ENCODE measurements around the gene MTUS2.

Gene MTUS2

GRCh38 chr13:28877408-28877807, 57.3 kb downstream of the MTUS2 start:
- Histone ChIP-seq H3K27me3 (ENCODE audit: control insufficient read depth, low read length) (no peaks in the 10 kb centered on the region), H3K4me2 (ENCODE audit: low read length) (no peak overlapping the region), H3K9me3 (ENCODE audit: control insufficient read depth, insufficient read depth, low read length) (peaks cover 5% of the 10 kb centered on the region; the same call in 1 of the 2 replicates), H3K4me1 (ENCODE audit: control insufficient read depth, low read length) (no peaks in the 10 kb centered on the region), H3K79me2 (ENCODE audit: control insufficient read depth, low read length) (no peaks in the 10 kb centered on the region), H3K36me3 (ENCODE audit: control insufficient read depth, low read length) (no peaks in the 10 kb centered on the region), H3K4me3 (ENCODE audit: low read length) (no peak overlapping the region), H4K20me1 (ENCODE audit: control insufficient read depth, insufficient read depth, low read depth, low read length) (no peaks in the 10 kb centered on the region), H3K9me2 (replicated peaks; ENCODE audit: control insufficient read depth, low read length) (no peaks in the 10 kb centered on the region), H3F3A (ENCODE audit: control insufficient read depth, insufficient read depth) (no peaks in the 10 kb centered on the region), H3K27ac (ENCODE audit: low read depth, low read length) (no peak overlapping the region)
- TF ChIP-seq EZH2phosphoT487 (IDR thresholded peaks at IDR 0.05; ENCODE audit: borderline replicate concordance, low read length) (no peak), CTCF (IDR thresholded peaks at IDR 0.05; ENCODE audit: low read depth, low read length, poor library complexity, severe bottlenecking) (no peak)

- Histone ChIP-seq H3K4me2 (ENCODE audit: low read length) (no peak overlapping the region), H3K27me3 (ENCODE audit: control insufficient read depth, low read length) (no peaks in the 10 kb centered on the region), H4K20me1 (ENCODE audit: control insufficient read depth, insufficient read depth, low read depth, low read length) (no peaks in the 10 kb centered on the region)
Measured at GRCh38 chr13:28885181-28885580, 65.0 kb downstream of the MTUS2 start.

DNA sequence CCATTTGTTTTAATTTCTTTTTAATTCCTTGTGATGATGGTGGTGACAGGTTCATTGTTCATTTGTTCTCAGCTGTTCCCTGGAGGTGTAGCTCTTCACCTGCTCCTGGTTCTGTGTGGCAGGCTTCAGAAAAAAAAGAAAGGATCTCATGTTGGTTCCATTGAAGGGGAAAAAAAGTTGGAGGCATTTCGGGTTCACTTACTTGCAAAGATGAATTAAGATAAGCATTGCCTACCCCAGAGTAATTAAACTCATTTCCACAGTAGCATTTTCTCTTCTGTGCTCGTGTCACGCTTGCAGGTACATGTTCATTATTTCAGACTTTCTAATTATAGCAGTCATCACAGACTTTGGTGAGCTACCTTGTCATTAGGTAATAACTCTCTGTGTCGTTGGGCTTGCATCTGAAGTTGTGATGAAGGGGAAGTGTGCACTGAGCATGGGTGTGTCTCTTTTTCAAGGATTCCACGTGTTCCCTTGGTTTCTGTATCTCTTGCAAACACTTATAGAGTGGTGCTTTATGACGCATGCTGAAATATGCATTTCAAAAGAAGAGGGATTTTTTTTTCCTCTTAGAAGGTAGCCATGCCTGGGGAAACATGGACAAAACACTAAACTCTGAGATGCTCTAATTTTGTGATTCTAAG, 69.1 kb downstream of the MTUS2 start:
- no peak overlapping the region for H3K4me3 ChIP-seq (ENCODE audit: low read length)
- no peaks in the 10 kb centered on the region for H3K27me3 ChIP-seq (ENCODE audit: control insufficient read depth, low read length)
- H3K4me2 ChIP-seq (ENCODE audit: low read length): no peak overlapping the region
- no peaks in the 10 kb centered on the region for H3F3A ChIP-seq (ENCODE audit: control insufficient read depth, insufficient read depth)
- H3K27ac ChIP-seq (ENCODE audit: low read depth, low read length): no peak overlapping the region
- no peaks in the 10 kb centered on the region for H3K9me3 ChIP-seq (ENCODE audit: control insufficient read depth, insufficient read depth, low read length)
- H3K4me1 ChIP-seq (ENCODE audit: control insufficient read depth, low read length): no peaks in the 10 kb centered on the region
- H3K79me2 ChIP-seq (ENCODE audit: control insufficient read depth, low read length): no peaks in the 10 kb centered on the region
- no peaks in the 10 kb centered on the region for H3K36me3 ChIP-seq (ENCODE audit: control insufficient read depth, low read length)
- H3K9me2 ChIP-seq (replicated peaks; ENCODE audit: control insufficient read depth, low read length): no peaks in the 10 kb centered on the region
- no peaks in the 10 kb centered on the region for H4K20me1 ChIP-seq (ENCODE audit: control insufficient read depth, insufficient read depth, low read depth, low read length)
- no peak for TF ChIP-seq EZH2phosphoT487 (IDR thresholded peaks at IDR 0.05; ENCODE audit: borderline replicate concordance, low read length)
- no peak for TF ChIP-seq CTCF (IDR thresholded peaks at IDR 0.05; ENCODE audit: low read depth, low read length, poor library complexity, severe bottlenecking)

More at GRCh38 chr13:28885181-28885580, 65.0 kb downstream of the MTUS2 start:
- H3K79me2 ChIP-seq (ENCODE audit: control insufficient read depth, low read length): no peaks in the 10 kb centered on the region
- H3K9me3 ChIP-seq (ENCODE audit: control insufficient read depth, insufficient read depth, low read length): no peaks in the 10 kb centered on the region
- TF ChIP-seq CTCF (IDR thresholded peaks at IDR 0.05; ENCODE audit: low read depth, low read length, poor library complexity, severe bottlenecking) (no peak), EZH2phosphoT487 (IDR thresholded peaks at IDR 0.05; ENCODE audit: borderline replicate concordance, low read length) (no peak)
- H3K27ac ChIP-seq (ENCODE audit: low read depth, low read length): no peak overlapping the region
- H3K36me3 ChIP-seq (ENCODE audit: control insufficient read depth, low read length): no peaks in the 10 kb centered on the region
- H3K4me1 ChIP-seq (ENCODE audit: control insufficient read depth, low read length): no peaks in the 10 kb centered on the region
- H3K4me3 ChIP-seq (ENCODE audit: low read length): no peak overlapping the region
- H3F3A ChIP-seq (ENCODE audit: control insufficient read depth, insufficient read depth): no peaks in the 10 kb centered on the region
- no peaks in the 10 kb centered on the region for H3K9me2 ChIP-seq (replicated peaks; ENCODE audit: control insufficient read depth, low read length)

All from DOHH2 (cell line).